NB4 (cell line): ENCODE data around the gene LRRK1.

Experiments used
- DNase-seq: peaks from one replicate; pipeline ENCODE4 v3.0.0; 2010; ENCODE audit warnings: low read depth
- H3K4me3 ChIP-seq: one replicate; pipeline ENCODE4 v1.5.1; 2011; ENCODE audit warnings: mild to moderate bottlenecking, low read depth, low read length, moderate library complexity
- CTCF ChIP-seq: IDR thresholded peaks from one replicate; pipeline ENCODE4 v1.5.1; 2012; ENCODE audit warnings: low read depth, low read length
- MYC ChIP-seq: IDR thresholded peaks from 2 replicates; pipeline ENCODE4 v1.6.1; 2011; ENCODE audit warnings: low read depth, low read length
- POLR2A ChIP-seq: IDR thresholded peaks from 2 replicates; pipeline ENCODE4 v1.6.1; 2011; ENCODE audit warnings: mild to moderate bottlenecking; ENCODE audit not compliant: insufficient read length; ENCODE audit errors: extremely low read depth
- TF ChIP-seq, protein P1 (sequence below): IDR thresholded peaks from 2 replicates; pipeline ENCODE4 v1.6.1; 2011; ENCODE audit warnings: low read depth, low read length

The LRRK1 gene

GRCh38 chr15:101014921-101015841 lies 96.0 kb downstream of the LRRK1 start:
- peak; percentile 69 for DNase-seq
- TF ChIP-seq CTCF (peak; percentile 95), MYC (no peak)
- TF ChIP-seq, protein P1, sequence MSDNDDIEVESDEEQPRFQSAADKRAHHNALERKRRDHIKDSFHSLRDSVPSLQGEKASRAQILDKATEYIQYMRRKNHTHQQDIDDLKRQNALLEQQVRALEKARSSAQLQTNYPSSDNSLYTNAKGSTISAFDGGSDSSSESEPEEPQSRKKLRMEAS = peak; percentile 46; the same call in 1 of the 2 replicates

GRCh38 chr15:101016581-101016980 lies 97.4 kb downstream of the LRRK1 start:
- TF ChIP-seq MYC = no peak
- TF ChIP-seq POLR2A = no peak
- TF ChIP-seq, protein P1 = no peak
- no peak for TF ChIP-seq CTCF
- DNase-seq = no peak
- H3K4me3 ChIP-seq = no peak overlapping the region

More at GRCh38 chr15:101014921-101015841, 96.0 kb downstream of the LRRK1 start:
- H3K4me3 ChIP-seq = no peak overlapping the region

DNA sequence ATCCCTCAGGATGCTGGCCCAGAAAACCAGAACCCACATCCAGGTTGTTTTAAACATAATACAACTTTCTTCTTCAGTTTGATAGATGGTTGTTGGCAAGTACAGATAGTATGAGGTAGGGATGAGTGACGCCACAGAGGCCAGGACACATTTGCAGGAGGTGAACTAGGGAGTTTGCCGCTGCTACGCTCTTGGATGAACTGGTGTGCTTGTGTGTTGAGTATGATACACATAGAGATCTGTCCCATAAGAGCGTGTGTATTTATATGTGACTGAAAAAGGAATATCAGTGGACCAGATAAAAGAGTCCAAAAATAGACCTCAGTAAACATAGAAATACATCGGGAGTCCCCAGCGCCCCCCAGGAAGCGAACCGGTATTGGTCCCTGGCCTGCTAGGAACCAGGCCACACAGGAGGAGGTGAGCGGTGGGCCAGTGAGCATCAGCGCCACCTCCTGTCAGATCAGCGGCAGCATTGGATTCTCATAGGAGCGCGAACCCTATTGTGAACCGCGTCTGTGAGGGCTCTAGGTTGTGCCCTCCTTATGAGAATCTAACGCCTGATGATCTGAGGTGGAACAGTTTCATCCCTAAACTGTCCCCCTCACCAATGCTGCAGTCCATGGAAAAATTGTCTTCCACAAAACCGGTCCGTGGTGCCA lies 98.1 kb downstream of the LRRK1 start:
- DNase-seq = peak; percentile 50
- no peak overlapping the region for H3K4me3 ChIP-seq
- peak; percentile 55 for TF ChIP-seq CTCF
- TF ChIP-seq, protein P1 = no peak

DNA sequence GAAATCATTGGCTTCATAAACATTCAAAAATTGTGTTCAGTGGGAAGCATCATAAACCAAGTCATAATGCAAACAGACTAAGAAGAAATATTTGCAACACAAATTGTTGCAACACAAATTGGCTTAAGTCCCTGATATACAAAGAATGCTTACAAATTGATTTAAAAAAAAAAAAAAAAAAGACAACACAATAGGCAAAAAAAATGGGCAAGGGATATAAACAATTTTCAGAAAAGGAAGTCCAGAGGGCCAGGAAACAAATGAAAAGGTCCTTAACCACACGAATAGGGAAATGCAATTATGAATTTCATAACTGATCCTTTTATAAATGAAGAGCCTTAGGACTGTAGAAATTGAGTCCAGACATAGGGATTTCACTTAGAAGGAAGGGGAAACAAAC lies 98.9 kb downstream of the LRRK1 start:
- TF ChIP-seq CTCF = no peak
- TF ChIP-seq MYC = no peak
- TF ChIP-seq POLR2A = no peak
- TF ChIP-seq, protein P1 = no peak
- H3K4me3 ChIP-seq = no peak overlapping the region
- no peak for DNase-seq

DNA sequence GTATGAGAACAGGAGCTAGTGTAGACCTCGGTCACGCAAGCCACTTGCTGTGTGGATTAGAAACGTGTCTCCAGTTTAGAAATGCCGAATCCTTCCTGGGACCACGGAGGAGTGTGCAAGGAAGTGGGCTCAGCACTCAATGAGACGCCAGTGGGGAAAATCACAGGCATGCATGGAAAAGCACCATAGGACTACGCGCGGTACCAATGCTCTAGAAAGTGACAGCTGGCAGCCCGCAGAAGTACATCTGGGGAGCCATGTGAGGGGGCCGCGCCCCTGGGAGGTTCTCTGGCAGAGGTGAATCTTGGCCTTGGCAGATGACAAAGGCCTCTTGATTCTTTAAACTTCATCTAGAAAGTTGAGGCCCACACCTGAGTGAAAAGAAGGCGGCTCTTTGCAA lies 99.3 kb downstream of the LRRK1 start:
- no peak overlapping the region for H3K4me3 ChIP-seq
- no peak for DNase-seq
- no peak for TF ChIP-seq CTCF
- TF ChIP-seq MYC = no peak
- no peak for TF ChIP-seq POLR2A
- TF ChIP-seq, protein P1 = no peak
